ENCODE measurements around the gene IFT172.
A peak's percentile ranks its signal among the peaks of the same experiment; 100 is the strongest.
"Not testable (repeated sequence)": the region's sequence is repeated elsewhere in the genome, so short reads cannot be mapped to it uniquely, and the experiment has no call there.

IFT172 gene

DNA sequence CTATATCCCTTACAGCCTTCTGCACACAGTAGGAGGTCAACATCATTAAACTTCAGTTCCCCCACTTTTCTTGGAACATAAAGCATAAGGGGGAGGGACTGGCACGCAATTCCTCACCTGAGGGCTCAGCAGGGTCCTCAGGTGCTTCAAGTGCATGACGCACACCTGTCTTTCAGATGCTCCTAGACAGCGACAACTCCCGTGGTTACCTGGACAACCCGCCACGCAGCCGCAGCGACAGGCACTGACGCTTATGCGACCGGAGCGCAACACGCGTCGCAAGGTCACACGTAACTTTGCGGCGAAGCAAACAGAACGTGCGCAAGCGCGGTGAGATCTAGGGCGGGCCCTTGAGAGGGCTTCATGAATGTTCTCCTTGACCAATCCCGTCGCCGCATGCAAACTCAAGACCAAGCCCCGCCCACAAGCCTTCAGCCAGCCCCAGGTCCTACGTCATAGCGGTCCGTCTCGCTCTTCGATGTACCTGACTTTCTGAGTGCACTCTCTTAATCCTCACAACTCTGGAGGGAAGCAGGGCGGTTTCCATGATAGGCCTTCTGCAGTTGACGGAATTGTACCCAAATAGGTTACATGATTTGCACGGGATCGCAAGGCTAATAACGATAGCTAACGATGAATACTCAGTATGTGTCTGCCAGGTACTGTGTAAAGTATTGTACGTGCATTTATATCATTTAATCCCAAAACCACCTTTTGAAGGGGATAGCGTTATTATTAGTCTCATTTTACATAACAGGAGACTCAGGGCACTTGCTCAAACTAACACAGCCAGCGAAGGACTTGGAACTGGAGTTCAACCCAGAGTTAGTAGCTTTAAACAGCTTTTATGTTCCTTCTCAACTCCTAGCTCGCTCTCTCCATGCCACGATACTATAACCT, at the start of gene IFT172:
Gene IFT172, minus strand, starts transcription at position 246 of the 900 bp plus-strand sequence. Its CDS starts 90 bp downstream, at position 156.
- Mint-ChIP-seq H3K9me3 (no peaks in the 10 kb centered on the region), H3K4me1 (peaks cover 29% of the 10 kb centered on the region), H3K36me3 (ENCODE audit: low read depth) (peaks cover 4% of the 10 kb centered on the region), H3K4me3 (peak within 1 kb of the TSS; percentile 92), H3K27ac (peak within 1 kb of the TSS; percentile 95), H3K27me3 (ENCODE audit: low read depth, poor library complexity) (peaks cover 39% of the 10 kb centered on the region)
- TF ChIP-seq, protein P1, sequence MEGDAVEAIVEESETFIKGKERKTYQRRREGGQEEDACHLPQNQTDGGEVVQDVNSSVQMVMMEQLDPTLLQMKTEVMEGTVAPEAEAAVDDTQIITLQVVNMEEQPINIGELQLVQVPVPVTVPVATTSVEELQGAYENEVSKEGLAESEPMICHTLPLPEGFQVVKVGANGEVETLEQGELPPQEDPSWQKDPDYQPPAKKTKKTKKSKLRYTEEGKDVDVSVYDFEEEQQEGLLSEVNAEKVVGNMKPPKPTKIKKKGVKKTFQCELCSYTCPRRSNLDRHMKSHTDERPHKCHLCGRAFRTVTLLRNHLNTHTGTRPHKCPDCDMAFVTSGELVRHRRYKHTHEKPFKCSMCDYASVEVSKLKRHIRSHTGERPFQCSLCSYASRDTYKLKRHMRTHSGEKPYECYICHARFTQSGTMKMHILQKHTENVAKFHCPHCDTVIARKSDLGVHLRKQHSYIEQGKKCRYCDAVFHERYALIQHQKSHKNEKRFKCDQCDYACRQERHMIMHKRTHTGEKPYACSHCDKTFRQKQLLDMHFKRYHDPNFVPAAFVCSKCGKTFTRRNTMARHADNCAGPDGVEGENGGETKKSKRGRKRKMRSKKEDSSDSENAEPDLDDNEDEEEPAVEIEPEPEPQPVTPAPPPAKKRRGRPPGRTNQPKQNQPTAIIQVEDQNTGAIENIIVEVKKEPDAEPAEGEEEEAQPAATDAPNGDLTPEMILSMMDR (IDR thresholded peaks at IDR 0.05) = no peak
- peak; percentile 99 for DNase-seq

DNA sequence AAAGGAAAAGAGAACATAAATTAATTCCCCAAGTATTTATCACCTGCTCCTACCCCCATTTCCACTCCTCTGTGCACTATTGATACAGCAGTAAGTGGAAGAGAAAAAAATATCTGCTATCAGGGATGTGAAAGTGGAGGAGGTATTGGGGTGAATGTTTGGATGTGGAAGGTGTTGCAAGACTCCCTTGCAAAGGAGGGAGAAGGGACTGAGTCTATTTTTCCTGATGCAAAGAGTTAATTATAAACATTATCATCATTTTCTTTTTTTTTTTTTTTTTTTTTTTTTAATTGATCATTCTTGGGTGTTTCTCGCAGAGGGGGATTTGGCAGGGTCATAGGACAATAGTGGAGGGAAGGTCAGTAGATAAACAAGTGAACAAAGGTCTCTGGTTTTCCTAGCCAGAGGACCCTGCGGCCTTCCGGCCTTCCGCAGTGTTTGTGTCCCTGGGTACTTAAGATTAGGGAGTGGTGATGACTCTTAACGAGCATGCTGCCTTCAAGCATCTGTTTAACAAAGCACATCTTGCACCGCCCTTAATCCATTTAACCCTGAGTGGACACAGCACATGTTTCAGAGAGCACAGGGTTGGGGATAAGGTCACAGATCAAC, 49.4 kb upstream of the IFT172 start:
- not testable (repeated sequence) for H3K36me3 Mint-ChIP-seq (ENCODE audit: low read depth); H3K4me1 Mint-ChIP-seq; H3K4me3 Mint-ChIP-seq; H3K27ac Mint-ChIP-seq; DNase-seq
- H3K9me3 Mint-ChIP-seq = peaks cover 24% of the 10 kb centered on the region
- peaks cover 43% of the 10 kb centered on the region for H3K27me3 Mint-ChIP-seq (ENCODE audit: low read depth, poor library complexity)

DNA sequence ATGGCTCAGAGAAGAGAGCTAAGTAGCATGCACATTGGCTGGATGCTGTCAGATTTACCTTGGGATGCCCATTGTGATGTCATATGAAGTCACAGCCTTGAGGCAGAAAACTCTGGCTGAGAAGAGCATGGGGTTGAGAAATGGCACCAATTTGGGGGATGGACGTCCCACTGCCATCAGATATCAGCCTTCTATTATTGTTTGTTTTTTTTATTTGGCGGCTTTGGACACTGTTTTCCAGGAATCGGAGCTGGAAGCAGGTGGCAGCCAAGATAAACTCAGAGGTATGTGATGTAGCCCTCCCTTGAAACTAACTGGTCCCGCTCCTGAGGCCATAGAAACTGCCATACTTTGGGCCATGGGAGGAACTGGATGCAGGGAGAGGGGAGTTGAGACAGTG, 47.7 kb upstream of the IFT172 start:
- Mint-ChIP-seq H3K9me3 (peaks cover 20% of the 10 kb centered on the region), H3K27ac (no peak overlapping the region), H3K27me3 (ENCODE audit: low read depth, poor library complexity) (peaks cover 50% of the 10 kb centered on the region), H3K4me1 (no peaks in the 10 kb centered on the region), H3K36me3 (ENCODE audit: low read depth) (no peaks in the 10 kb centered on the region), H3K4me3 (no peak overlapping the region)
- no peak for DNase-seq
- TF ChIP-seq, protein P1 (IDR thresholded peaks at IDR 0.05) = no peak

DNA sequence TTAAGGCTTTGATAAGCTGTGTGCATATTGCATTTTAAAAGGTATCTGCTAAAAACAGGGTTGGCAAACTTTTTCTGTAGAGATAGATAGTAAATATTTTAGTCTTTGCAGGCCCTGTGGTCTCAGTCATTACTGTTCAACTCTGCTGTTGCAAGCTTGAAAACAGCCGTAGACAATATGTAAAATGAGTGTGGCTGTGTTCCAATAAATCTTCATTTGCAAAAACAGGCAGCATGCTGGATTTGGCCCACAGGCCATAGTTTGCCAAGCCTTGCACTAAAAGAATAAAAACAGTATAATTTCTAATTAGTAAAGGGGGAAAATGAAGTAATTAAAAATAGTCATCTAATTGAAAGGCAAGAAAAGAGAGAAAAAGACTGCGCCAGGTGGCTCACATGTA, 42.4 kb upstream of the IFT172 start:
- DNase-seq = no peak
- no peak overlapping the region for H3K4me3 Mint-ChIP-seq

GRCh38 chr2:27527182-27527581, 37.6 kb upstream of the IFT172 start:
- Mint-ChIP-seq H3K9me3 (peaks cover 6% of the 10 kb centered on the region), H3K36me3 (ENCODE audit: low read depth) (no peaks in the 10 kb centered on the region), H3K27me3 (ENCODE audit: low read depth, poor library complexity) (peaks cover 25% of the 10 kb centered on the region), H3K27ac (no peak overlapping the region), H3K4me3 (no peak overlapping the region), H3K4me1 (no peaks in the 10 kb centered on the region)
- TF ChIP-seq, protein P1 (IDR thresholded peaks at IDR 0.05) = no peak
- no peak for DNase-seq

More for the DNA sequence above, 42.4 kb upstream of the IFT172 start:
- Mint-ChIP-seq H3K9me3 (peaks cover 6% of the 10 kb centered on the region), H3K36me3 (ENCODE audit: low read depth) (no peaks in the 10 kb centered on the region), H3K27ac (no peak overlapping the region), H3K27me3 (ENCODE audit: low read depth, poor library complexity) (peaks cover 42% of the 10 kb centered on the region), H3K4me1 (no peaks in the 10 kb centered on the region)
- TF ChIP-seq, protein P1 (IDR thresholded peaks at IDR 0.05) = no peak

DNA sequence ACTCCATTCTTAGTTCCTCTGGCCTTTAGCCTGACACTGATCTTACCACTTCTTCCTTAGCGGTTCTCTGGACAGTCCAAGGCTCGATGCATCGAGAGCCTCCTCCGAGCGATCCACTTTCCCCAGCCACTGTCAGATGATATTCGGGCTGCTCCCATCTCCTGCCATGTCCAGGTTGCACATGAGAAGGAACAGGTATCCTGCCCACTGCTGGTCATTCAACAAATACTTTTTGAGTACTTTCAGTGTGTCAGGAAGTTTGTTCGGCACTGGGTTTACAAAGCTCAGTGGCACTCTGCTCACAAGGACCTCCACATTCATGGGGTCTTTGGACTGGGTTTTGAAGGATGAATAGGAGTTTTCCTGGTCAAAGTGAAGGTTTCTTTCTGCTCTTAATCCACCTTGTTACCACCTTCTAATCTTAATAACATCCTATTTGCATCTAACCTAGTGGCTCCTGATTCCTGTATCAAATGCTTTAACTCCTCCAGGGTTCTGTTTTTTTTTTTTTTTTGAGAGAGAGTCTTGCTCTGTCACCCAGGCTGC, 32.9 kb upstream of the IFT172 start:
- Mint-ChIP-seq H3K27ac (no peak overlapping the region), H3K4me3 (no peak overlapping the region), H3K27me3 (ENCODE audit: low read depth, poor library complexity) (peaks cover 34% of the 10 kb centered on the region), H3K36me3 (ENCODE audit: low read depth) (no peaks in the 10 kb centered on the region), H3K9me3 (no peaks in the 10 kb centered on the region), H3K4me1 (no peaks in the 10 kb centered on the region)
- no peak for DNase-seq
- TF ChIP-seq, protein P1 (IDR thresholded peaks at IDR 0.05) = no peak

Data from nephron progenitor cell (in vitro differentiated cells).